BLaER1 treated with 17β-estradiol and CSF1 and Interleukin-3, amounts not matched to agents 10 nM and 100 nM (cell line): Measurements from ENCODE around the gene ARFIP1.

Source experiments
- H3K27ac ChIP-seq, 11 experiments: shearing (Covaris generic); formaldehyde crosslinking; 2 replicates each; pipeline ENCODE4 v1.8.1; 2022
- H3K27me3 ChIP-seq, 11 experiments: shearing (Covaris generic); formaldehyde crosslinking; 2 replicates each; pipeline ENCODE4 v1.8.1; 2022
- H3K36me3 ChIP-seq, 11 experiments: shearing (Covaris generic); formaldehyde crosslinking; 2 replicates each; pipeline ENCODE4 v1.8.1; 2022
- H3K4me1 ChIP-seq, 10 experiments: shearing (Covaris generic); formaldehyde crosslinking; 2 replicates each; pipeline ENCODE4 v1.8.1; 2022
- H3K4me2 ChIP-seq, 11 experiments: shearing (Covaris generic); formaldehyde crosslinking; 2 replicates each; pipeline ENCODE4 v1.8.1; 2022
- H3K4me3 ChIP-seq, 10 experiments: shearing (Covaris generic); formaldehyde crosslinking; 2 replicates each; pipeline ENCODE4 v1.8.1; 2022
- H3K9ac ChIP-seq, 11 experiments: shearing (Covaris generic); formaldehyde crosslinking; 2 replicates each; pipeline ENCODE4 v1.8.1; 2022
- H3K9me3 ChIP-seq, 11 experiments: shearing (Covaris generic); formaldehyde crosslinking; replicated peaks in 1 of 11; 2 replicates each; pipeline ENCODE4 v1.8.1; 2022
- H4K20me1 ChIP-seq, 11 experiments: shearing (Covaris generic); formaldehyde crosslinking; 2 replicates each; pipeline ENCODE4 v1.8.1; 2022
- Cebpa-rat ChIP-seq, 11 experiments: shearing (Covaris generic); IDR thresholded peaks; 2 replicates each; pipeline ENCODE4 v1.8.1; 2022

Gene ARFIP1

GRCh38 chr4:152778656-152779512 lies 870 bp upstream of the ARFIP1 start:
- H3K27ac ChIP-seq: peak overlapping the region; percentile 48 to 85 (median 82); a peak in 21 of 22 replicates

GRCh38 chr4:152780267-152780778 lies 569 bp downstream of the ARFIP1 start:
- no peaks in the 10 kb centered on the region; a peak in 1 of 22 replicates for H3K27me3 ChIP-seq
- H3K4me3 ChIP-seq: peak overlapping the region; percentile 76 to 86 (median 83)
- peaks cover 50 to 67% (median 62%) of the 10 kb centered on the region in 10 experiments for H3K4me1 ChIP-seq
- H3K9ac ChIP-seq: peak overlapping the region; percentile 76 to 88 (median 83)
- no peaks in the 10 kb centered on the region for H3K9me3 ChIP-seq
- H4K20me1 ChIP-seq: peaks cover 25 to 51% (median 44%) of the 10 kb centered on the region in 11 experiments; a peak in 18 of 22 replicates
- peak overlapping the region; percentile 82 to 98 (median 91) for H3K4me2 ChIP-seq
- TF ChIP-seq Cebpa-rat (IDR thresholded peaks at IDR 0.05): no peak
- peaks cover 0 to 16% (median 4%) of the 10 kb centered on the region in 11 experiments; a peak in 7 of 22 replicates for H3K36me3 ChIP-seq
- H3K27ac ChIP-seq: peak overlapping the region; percentile 74 to 85 (median 82)

More at GRCh38 chr4:152778656-152779512, 870 bp upstream of the ARFIP1 start:
- Histone ChIP-seq H3K4me3 (peak overlapping the region; percentile 76 to 86 (median 83)), H3K9ac (peak overlapping the region; percentile 76 to 88 (median 83)), H3K9me3 (no peaks in the 10 kb centered on the region), H3K4me2 (peak overlapping the region; percentile 84 to 98 (median 91)), H3K4me1 (peaks cover 42 to 53% (median 49%) of the 10 kb centered on the region in 10 experiments), H4K20me1 (peaks cover 19 to 36% (median 32%) of the 10 kb centered on the region in 11 experiments; a peak in 17 of 22 replicates), H3K27me3 (no peaks in the 10 kb centered on the region; a peak in 1 of 22 replicates), H3K36me3 (peaks cover 0 to 8% (median 0%) of the 10 kb centered on the region in 11 experiments; a peak in 5 of 22 replicates)
- no peak for TF ChIP-seq Cebpa-rat (IDR thresholded peaks at IDR 0.05)

- H3K4me2 ChIP-seq: peak overlapping the region in 10 of 11 experiments; percentile 11 to 80 (median 44); a peak in 20 of 22 replicates
- TF ChIP-seq Cebpa-rat (IDR thresholded peaks at IDR 0.05): no peak
- H3K4me1 ChIP-seq: peaks cover 52 to 65% (median 62%) of the 10 kb centered on the region in 10 experiments
These were observed 5.0 kb downstream of the ARFIP1 start for GRCh38 chr4:152784490-152785350.

GRCh38 chr4:152785639-152786615 lies 6.2 kb downstream of the ARFIP1 start:
- H3K9me3 ChIP-seq: no peaks in the 10 kb centered on the region
- no peak for TF ChIP-seq Cebpa-rat (IDR thresholded peaks at IDR 0.05)
- peaks cover 27 to 100% (median 78%) of the 10 kb centered on the region in 11 experiments; a peak in 18 of 22 replicates for H4K20me1 ChIP-seq
- peaks cover 47 to 58% (median 56%) of the 10 kb centered on the region in 10 experiments for H3K4me1 ChIP-seq
- peaks cover 0 to 32% (median 14%) of the 10 kb centered on the region in 11 experiments; a peak in 10 of 22 replicates for H3K36me3 ChIP-seq
- no peak overlapping the region for H3K4me3 ChIP-seq
- peak overlapping the region in 6 of 11 experiments; percentile 6 to 48 (median 20); a peak in 7 of 22 replicates for H3K27ac ChIP-seq
- H3K4me2 ChIP-seq: peak overlapping the region; percentile 11 to 80 (median 38); a peak in 17 of 22 replicates
- H3K9ac ChIP-seq: no peak overlapping the region
- no peaks in the 10 kb centered on the region; a peak in 1 of 22 replicates for H3K27me3 ChIP-seq

More at GRCh38 chr4:152784490-152785350, 5.0 kb downstream of the ARFIP1 start:
- H4K20me1 ChIP-seq: peaks cover 27 to 95% (median 77%) of the 10 kb centered on the region in 11 experiments; a peak in 18 of 22 replicates
- peaks cover 0 to 28% (median 12%) of the 10 kb centered on the region in 11 experiments; a peak in 9 of 22 replicates for H3K36me3 ChIP-seq
- H3K9me3 ChIP-seq: no peaks in the 10 kb centered on the region
- H3K27me3 ChIP-seq: no peaks in the 10 kb centered on the region; a peak in 1 of 22 replicates
- no peak overlapping the region for H3K27ac ChIP-seq
- H3K4me3 ChIP-seq: no peak overlapping the region
- H3K9ac ChIP-seq: no peak overlapping the region

GRCh38 chr4:152786627-152787026 lies 6.9 kb downstream of the ARFIP1 start:
- Histone ChIP-seq H3K27ac (peak overlapping the region in 6 of 11 experiments; percentile 6 to 48 (median 20); a peak in 5 of 22 replicates), H3K4me2 (peak overlapping the region in 9 of 11 experiments; percentile 5 to 80 (median 50); a peak in 15 of 22 replicates)
- no peak for TF ChIP-seq Cebpa-rat (IDR thresholded peaks at IDR 0.05)

GRCh38 chr4:152795891-152796290 lies 16.1 kb downstream of the ARFIP1 start:
- H3K36me3 ChIP-seq: peaks cover 0 to 41% (median 4%) of the 10 kb centered on the region in 11 experiments; a peak in 6 of 22 replicates
- no peak overlapping the region for H3K27ac ChIP-seq
- H3K27me3 ChIP-seq: no peaks in the 10 kb centered on the region
- H3K4me3 ChIP-seq: no peak overlapping the region
- TF ChIP-seq Cebpa-rat (IDR thresholded peaks at IDR 0.05): no peak
- H3K9ac ChIP-seq: no peak overlapping the region
- peaks cover 0 to 11% (median 0%) of the 10 kb centered on the region in 10 experiments; a peak in 2 of 20 replicates for H3K4me1 ChIP-seq
- H3K9me3 ChIP-seq: peaks cover 0 to 11% (median 0%) of the 10 kb centered on the region in 11 experiments; a peak in 3 of 22 replicates
- peak overlapping the region in 2 of 11 experiments; percentile 3 to 8; a peak in 1 of 22 replicates for H3K4me2 ChIP-seq
- H4K20me1 ChIP-seq: peaks cover 0 to 51% (median 3%) of the 10 kb centered on the region in 11 experiments; a peak in 8 of 22 replicates

More at GRCh38 chr4:152786627-152787026, 6.9 kb downstream of the ARFIP1 start:
- Histone ChIP-seq H3K27me3 (no peaks in the 10 kb centered on the region; a peak in 1 of 22 replicates), H3K4me1 (peaks cover 40 to 51% (median 49%) of the 10 kb centered on the region in 10 experiments), H3K9ac (no peak overlapping the region), H3K36me3 (peaks cover 0 to 32% (median 14%) of the 10 kb centered on the region in 11 experiments; a peak in 10 of 22 replicates), H3K9me3 (no peaks in the 10 kb centered on the region), H4K20me1 (peaks cover 25 to 97% (median 71%) of the 10 kb centered on the region in 11 experiments; a peak in 18 of 22 replicates), H3K4me3 (no peak overlapping the region)

GRCh38 chr4:152803541-152803940 lies 23.8 kb downstream of the ARFIP1 start:
- TF ChIP-seq Cebpa-rat (IDR thresholded peaks at IDR 0.05): no peak
- Histone ChIP-seq H3K27ac (no peak overlapping the region), H3K36me3 (peaks cover 0 to 20% (median 4%) of the 10 kb centered on the region in 11 experiments; a peak in 15 of 22 replicates), H3K4me3 (no peak overlapping the region), H3K4me2 (no peak overlapping the region), H4K20me1 (peaks cover 0 to 74% (median 12%) of the 10 kb centered on the region in 11 experiments; a peak in 10 of 22 replicates), H3K4me1 (peaks cover 0 to 33% (median 11%) of the 10 kb centered on the region in 10 experiments; a peak in 13 of 20 replicates), H3K27me3 (no peaks in the 10 kb centered on the region), H3K9me3 (peaks cover 4 to 21% (median 19%) of the 10 kb centered on the region in 11 experiments; a peak in 20 of 22 replicates), H3K9ac (no peak overlapping the region)
